ENCODE measurements around the gene NR3C2.

NR3C2 gene

DNA sequence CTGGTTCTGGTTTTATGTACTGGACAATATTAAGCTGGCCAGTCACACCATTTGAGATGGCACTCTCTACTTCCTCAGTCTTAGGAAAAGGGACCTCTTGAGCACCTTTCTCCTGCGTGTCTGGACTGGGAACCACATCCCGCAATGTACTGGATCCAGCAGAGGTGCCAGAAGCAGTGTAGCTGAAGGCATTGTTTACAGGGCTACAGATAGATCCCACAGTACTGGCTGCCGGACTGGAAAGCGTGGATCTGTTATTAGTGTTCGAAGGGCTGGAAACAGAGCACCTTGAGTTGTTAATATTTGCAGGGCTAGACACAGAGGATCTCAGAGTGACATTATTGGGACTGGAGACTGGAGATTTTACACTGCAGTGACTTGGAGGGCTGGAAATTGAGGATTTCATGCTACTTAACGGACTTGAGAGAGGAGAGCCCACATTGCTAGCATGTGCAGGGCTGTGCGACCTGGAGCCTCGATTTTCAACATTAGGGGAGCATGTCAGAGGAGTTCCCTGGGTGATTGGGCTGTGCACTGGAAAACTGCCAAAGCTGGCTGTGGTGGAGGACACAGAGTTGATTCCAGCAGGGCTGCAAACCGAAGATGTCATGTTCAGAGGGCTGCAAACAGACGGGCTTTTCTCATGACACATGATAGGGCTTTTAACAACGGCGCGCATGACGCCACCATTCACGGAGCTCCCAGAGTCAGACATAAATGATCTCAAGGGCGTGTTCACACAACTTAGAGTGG, 6.4 kb downstream of the NR3C2 start:
- no peak for DNase-seq (ENCODE audit: low spot score)

GRCh38 chr4:148434075-148434773, 8.0 kb downstream of the NR3C2 start:
- no peak for DNase-seq (ENCODE audit: low spot score)

- no peak for DNase-seq (ENCODE audit: low spot score)
Measured at GRCh38 chr4:148431401-148431800, 10.8 kb downstream of the NR3C2 start.

- no peak for DNase-seq (ENCODE audit: low spot score)
Measured at GRCh38 chr4:148430854-148431253, 11.4 kb downstream of the NR3C2 start.

GRCh38 chr4:148429206-148429605, 13.0 kb downstream of the NR3C2 start:
- DNase-seq (ENCODE audit: low spot score), result no peak

GRCh38 chr4:148426643-148427042, 15.6 kb downstream of the NR3C2 start:
- no peak for DNase-seq (ENCODE audit: low spot score)

DNA sequence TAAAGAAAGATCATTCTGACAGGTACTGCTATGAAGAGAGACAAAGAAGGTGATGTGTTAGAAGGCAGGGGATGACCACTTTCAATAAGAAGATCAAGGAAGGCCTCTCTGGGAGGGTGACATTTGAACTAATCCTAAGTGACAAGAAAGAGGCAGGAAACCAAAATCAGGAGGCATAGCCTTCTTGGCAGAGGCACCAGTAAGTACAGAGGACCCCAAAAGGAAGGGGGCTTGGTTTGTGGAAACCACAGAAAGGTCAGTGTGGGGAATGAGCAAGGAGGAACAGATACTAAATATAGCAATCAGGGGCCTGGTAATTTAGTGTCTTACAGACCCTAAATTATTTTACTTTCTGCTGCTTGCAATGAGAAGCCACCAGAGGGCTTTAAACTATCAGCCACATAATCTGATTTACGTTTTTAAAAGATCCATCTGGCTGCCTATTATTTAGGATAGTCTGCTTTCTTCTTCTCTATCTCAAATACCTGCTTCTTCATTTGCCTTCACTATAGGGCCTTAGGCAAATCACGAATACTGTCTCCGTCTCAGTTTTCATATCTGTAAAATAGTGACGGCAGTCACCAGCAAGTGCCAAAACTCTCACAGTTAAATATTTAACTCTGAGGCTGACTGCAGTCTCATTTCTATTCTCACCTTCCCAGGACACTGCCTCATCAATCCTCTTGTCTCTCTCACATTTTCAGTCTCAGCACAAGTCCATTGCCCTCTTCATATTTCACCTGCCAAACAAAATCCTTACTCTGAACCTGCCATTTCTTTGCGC, 16.7 kb downstream of the NR3C2 start:
- no peak for DNase-seq (ENCODE audit: low spot score)

DNA sequence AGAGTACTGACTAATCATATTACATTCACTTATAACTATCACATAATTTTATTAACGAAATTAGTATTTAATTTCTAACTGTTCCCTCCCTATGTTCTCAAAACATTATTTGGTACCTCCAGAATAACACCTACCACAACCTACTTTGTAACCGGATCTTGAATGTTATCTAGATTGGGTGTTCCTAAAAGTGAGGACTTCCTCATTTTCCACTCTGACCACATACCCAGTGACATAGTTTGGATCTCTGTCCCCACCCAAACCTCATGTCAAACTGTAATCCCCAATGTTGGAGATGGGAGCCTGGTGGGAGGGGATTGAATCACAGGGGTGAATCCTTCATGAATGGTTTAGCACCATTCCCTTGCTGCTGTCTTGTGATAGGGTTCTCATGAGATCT, 21.8 kb downstream of the NR3C2 start:
- no peak for DNase-seq (ENCODE audit: low spot score)

DNA sequence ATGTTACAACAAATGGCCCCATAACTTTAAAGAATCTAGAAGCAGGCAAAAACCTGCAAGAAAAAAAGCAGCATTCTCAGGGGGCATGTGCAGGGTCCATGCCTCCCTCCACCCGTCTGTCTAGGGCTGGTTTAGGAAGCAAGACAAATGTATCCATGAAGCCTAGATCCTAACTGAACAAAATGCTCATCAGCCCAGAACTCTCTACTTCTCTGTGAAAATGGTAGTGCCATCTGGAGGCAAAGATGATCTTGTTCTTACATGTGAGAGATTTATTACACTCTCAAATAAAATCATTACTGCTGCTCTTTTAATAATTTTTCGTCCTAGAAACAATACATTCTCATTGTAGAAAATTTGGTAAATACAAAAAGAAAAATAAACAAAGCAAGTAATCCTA, 26.7 kb downstream of the NR3C2 start:
- DNase-seq (ENCODE audit: low spot score), result no peak

DNA sequence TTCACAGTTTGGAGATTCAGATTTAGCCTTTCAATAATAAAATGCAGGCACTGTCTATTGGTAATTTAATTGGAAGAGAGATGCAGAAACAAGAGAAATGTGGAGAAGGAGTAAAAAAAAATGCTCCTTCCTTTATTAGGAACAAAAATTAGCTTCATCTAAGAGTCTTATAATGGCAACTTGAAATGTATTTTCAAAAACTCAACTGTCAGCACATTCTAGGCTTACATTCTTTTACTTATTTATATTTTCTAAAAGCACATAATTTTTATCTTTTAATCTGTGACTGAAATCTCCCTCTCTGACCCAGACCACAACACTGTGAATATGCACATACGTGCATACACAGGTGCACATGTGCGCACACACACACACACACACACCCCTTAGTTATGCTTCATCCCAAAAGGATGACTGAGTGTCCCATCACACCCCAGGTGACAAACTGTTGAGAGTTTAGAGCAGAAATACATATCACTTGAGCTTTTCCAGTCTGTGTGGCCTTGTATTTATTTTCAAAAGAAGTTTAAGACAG, 29.7 kb downstream of the NR3C2 start:
- DNase-seq (ENCODE audit: low spot score), result no peak

GRCh38 chr4:148405161-148405893, 36.9 kb downstream of the NR3C2 start:
- no peak for DNase-seq (ENCODE audit: low spot score)

GRCh38 chr4:148398988-148399387, 43.2 kb downstream of the NR3C2 start:
- DNase-seq (ENCODE audit: low spot score), result no peak

DNA sequence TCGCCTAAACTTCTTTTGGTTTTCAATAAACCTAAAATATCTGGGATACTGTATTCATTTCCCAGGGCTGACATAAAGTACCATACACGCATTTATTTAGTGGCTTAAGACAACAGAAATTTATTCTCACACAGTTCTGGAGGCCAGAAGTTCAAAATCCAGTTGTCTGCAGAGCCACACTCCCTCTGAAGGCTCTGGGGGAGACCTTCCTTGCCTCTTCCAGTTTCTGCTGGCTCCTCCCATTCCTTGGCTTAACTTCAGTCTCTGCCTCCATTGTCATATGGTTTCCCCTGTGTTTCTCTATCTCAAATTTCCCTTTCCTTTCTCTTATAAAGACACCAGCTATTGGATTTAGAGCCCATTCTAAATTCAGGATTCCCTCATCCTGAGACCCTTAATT, 44.4 kb downstream of the NR3C2 start:
- DNase-seq (ENCODE audit: low spot score), result no peak

- no peak for DNase-seq (ENCODE audit: low spot score)
Measured at GRCh38 chr4:148396986-148397673, 45.1 kb downstream of the NR3C2 start.

GRCh38 chr4:148395771-148396170, 46.4 kb downstream of the NR3C2 start:
- DNase-seq (ENCODE audit: low spot score), result no peak

DNA sequence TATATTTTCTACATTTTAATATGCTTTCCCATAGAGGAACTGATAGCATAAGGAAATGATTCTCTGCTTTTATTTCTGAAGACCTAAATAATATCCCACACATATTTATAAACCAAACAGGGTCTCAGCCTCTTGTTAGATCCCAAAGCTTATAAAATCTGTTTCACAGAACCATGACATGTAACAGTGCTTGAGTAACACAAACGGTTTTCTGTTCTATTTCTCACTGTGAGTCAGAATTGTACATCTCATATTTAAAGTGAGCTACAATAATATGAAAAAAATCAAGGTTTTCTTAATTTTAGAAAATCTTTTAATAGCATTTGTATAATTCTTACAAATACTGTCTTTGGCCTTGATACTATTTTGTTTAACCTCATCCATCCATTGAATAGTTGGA, 51.2 kb downstream of the NR3C2 start:
- DNase-seq (ENCODE audit: low spot score), result no peak

DNA sequence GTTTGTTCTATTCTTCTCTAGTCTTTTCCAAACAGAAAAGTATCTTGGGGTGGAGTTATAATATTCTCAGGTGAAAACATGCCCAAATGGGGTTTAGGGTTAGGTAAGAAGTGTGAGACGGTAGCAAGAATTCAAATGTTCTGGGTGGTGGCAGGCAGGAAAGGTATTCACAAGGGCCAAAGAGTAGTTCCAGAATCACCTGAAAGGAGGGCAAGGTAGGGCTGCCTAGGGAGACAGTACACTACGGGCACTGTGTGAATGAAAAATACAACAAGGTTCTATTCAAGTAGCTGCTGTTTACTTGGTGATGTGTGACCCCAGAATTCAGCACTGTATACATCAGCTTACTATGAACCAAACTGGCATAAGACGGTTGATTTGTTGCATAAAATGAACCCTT, 51.9 kb downstream of the NR3C2 start:
- no peak for DNase-seq (ENCODE audit: low spot score)

DNA sequence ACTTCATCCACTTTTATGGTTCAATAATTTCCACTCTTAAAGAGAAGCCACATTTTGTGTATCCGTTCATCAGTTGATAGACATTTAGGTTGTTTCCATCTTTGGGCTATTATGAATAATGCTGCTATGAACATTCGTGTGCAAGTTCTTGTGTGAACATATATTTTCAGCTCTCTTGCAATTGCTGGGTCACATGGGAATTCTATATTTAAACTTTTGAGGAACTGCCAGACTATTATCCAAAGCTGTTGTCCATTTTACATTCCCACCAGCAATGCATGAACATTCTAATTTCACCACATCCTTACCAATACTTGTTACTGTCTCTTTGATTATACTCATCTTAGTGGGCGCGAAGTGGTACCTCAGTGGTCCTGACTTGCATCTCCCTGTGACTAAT, 61.9 kb downstream of the NR3C2 start:
- DNase-seq (ENCODE audit: low spot score), result no peak

DNA sequence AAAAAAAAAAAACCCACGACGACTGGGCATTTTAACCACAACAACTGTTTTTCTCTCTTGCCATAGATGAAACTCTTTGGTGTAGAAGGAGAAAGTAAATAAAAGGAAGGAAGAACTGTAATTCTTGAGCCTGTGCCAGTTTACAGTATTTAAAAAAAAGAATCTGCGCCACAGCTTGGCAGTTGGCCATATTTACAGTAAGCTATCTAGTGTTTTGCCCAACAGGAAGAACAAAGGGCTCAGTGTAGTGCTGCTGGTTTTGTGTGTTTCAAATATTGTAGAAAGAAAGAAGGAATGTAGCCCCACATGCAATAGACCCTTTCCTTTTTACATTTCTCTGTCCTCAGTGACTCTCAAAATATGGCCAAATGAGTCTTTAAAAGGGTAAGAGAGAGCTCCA, 66.1 kb downstream of the NR3C2 start:
- DNase-seq (ENCODE audit: low spot score), result no peak

GRCh38 chr4:148375584-148375983, 66.6 kb downstream of the NR3C2 start:
- DNase-seq (ENCODE audit: low spot score), result no peak

DNA sequence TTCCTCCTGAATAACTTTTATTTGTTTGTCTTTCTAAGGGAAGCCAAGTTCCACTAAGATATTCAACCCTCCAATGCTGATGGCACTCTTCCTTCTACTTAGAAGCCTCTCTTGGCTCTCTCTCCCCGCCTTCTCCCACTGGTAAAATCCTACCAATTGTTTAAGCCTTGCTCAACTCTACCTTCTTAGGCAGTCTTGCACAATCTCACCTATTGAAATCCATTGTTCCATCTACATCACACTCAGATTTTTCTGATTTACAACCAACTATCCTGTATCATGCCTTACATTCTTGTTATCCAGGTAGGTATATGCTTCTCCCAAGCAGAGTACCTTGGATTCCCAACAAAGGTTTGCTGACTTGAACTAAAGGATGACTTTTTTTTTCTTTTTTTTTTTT, 69.1 kb downstream of the NR3C2 start:
- DNase-seq (ENCODE audit: low spot score), result no peak

Data from AG20443 (cell line).